CD4-positive, alpha-beta T cell treated with Interleukin-12 subunit alpha and Interleukin-12 subunit beta, for 1 hour (primary cell): ENCODE measurements around the gene SEC14L2.

Source experiments
- DNase-seq: peaks from one replicate; pipeline ENCODE4 v3.0.0-alpha.2; 2020

Gene SEC14L2

GRCh38 chr22:30408388-30409102 lies 11.7 kb downstream of the SEC14L2 start:
- no peak for DNase-seq

- no peak for DNase-seq
These were observed 15.0 kb downstream of the SEC14L2 start for GRCh38 chr22:30411780-30412179.

- no peak for DNase-seq
These were observed 16.2 kb downstream of the SEC14L2 start for GRCh38 chr22:30413001-30413400.

GRCh38 chr22:30413745-30414524 lies 17.1 kb downstream of the SEC14L2 start:
- no peak for DNase-seq

GRCh38 chr22:30414525-30415047 lies 17.8 kb downstream of the SEC14L2 start:
- DNase-seq: no peak

- no peak for DNase-seq
These were observed 19.6 kb downstream of the SEC14L2 start for GRCh38 chr22:30416403-30416802.

GRCh38 chr22:30416837-30417236 lies 20.0 kb downstream of the SEC14L2 start:
- DNase-seq: no peak

GRCh38 chr22:30420347-30421125 lies 23.7 kb downstream of the SEC14L2 start:
- DNase-seq: no peak

- no peak for DNase-seq
These were observed 25.1 kb downstream of the SEC14L2 start for GRCh38 chr22:30421695-30422480.

GRCh38 chr22:30422481-30423300 lies 25.9 kb downstream of the SEC14L2 start:
- DNase-seq: no peak

- DNase-seq: no peak
These were observed 26.6 kb downstream of the SEC14L2 start for GRCh38 chr22:30423301-30423958.

- DNase-seq: peak; percentile 99
These were observed 27.2 kb downstream of the SEC14L2 start for GRCh38 chr22:30423959-30424533.

- no peak for DNase-seq
These were observed 27.9 kb downstream of the SEC14L2 start for GRCh38 chr22:30424534-30425326.

- no peak for DNase-seq
These were observed 28.5 kb downstream of the SEC14L2 start for GRCh38 chr22:30425327-30425615.

GRCh38 chr22:30425616-30426387 lies 29.0 kb downstream of the SEC14L2 start, which contains the start of gene MTFP1:
TSS of gene MTFP1 (plus strand) at chr22:30425768. CDS start at chr22:30425880, 112 bp downstream.
- peak; percentile 59 for DNase-seq

GRCh38 chr22:30426388-30427353 lies 29.9 kb downstream of the SEC14L2 start:
- DNase-seq: peak; percentile 90

- no peak for DNase-seq
These were observed 31.1 kb downstream of the SEC14L2 start for GRCh38 chr22:30427871-30428270.

GRCh38 chr22:30429887-30430286 lies 33.1 kb downstream of the SEC14L2 start:
- no peak for DNase-seq
